HG03045 (cell line): Measurements from ENCODE around the gene LRMDA.

Source experiments
- ATAC-seq: cut with Tn5 transposase; IDR thresholded peaks from one replicate; pipeline ENCODE4 v1.9.1; 2021; ENCODE audit warnings: mild to moderate bottlenecking, moderate library complexity; ENCODE audit not compliant: unreplicated experiment

LRMDA gene

GRCh38 chr10:76265441-76266113 lies 834.2 kb downstream of the LRMDA start:
- no peak for ATAC-seq

DNA sequence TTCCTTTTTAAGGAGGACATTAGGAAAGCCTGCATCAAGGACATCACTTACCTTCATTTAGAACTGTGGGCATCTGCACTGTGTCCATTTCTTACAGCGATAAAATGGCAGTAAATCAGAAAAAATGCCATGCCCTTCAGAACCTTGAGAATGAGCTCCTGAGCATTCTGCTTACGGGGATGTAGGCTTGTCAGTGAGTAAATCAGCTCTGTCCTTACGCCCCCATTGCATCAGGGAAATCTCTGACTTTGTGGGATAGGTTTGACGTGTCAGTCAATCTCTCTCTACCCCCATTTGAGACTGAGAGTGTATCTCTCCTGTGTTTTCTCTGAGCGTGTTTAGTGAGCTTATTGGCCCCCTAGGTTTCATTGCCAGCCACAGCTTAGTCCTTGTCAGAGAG lies 837.1 kb downstream of the LRMDA start:
- ATAC-seq, result no peak

DNA sequence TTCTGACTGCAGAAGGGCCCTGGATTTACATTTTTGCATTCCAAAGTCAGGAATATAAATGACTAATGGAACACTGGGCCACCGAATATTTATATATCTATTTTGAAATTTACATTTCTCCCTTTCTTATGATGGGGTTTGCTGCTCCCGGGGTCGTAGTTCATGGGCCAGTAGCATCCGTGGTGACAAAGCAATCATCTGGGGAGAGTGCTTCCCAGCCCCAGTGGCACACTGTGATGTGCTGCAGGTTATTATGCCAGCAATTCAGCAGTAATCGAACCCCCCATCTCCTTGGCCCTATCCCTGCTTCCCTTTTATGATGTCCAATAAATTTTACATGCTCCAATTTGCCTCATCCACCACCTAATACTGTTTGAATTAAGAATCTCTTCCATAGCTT lies 837.5 kb downstream of the LRMDA start:
- ATAC-seq, result no peak

GRCh38 chr10:76270464-76270863 lies 839.0 kb downstream of the LRMDA start:
- no peak for ATAC-seq

DNA sequence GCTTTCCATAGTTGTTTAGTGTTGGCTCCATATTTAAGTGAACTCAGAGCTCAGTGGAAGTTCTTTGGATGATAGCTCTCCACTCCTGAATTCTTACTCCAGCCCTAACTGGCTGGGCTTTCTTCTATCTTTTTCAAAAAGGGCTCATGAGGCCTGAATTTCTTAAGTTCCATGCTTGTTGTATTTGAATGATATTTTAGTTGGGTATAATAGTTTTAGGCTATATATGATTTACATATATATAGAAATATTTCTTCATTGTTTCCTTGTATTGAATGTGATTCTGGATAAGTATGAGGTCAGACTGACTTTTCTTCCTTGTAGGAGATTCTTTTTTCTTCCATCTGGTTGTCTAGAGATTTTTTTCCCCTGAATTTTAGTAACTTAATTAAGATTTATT lies 843.5 kb downstream of the LRMDA start:
- no peak for ATAC-seq

GRCh38 chr10:76278811-76279460 lies 847.5 kb downstream of the LRMDA start:
- no peak for ATAC-seq

DNA sequence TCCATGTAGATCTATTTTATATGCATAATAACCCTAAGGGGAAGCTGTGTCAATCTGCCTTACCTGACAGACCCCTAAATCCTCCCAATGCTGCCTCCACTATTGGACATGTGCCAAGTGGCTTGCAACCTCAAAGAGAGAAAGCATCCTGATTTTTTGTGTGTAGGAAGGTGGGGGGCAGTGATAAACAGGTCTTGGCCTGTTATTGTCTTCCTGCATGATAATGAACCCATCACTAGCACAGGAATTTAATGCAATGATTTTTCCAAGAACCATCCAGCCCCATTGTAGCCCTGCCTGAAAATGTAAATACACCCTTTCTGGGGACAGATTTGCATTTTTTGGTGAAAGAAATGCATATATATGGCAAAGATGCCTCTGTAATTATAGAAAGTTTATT lies 850.2 kb downstream of the LRMDA start:
- ATAC-seq, result no peak

GRCh38 chr10:76282061-76283025 lies 850.9 kb downstream of the LRMDA start:
- ATAC-seq, result no peak

DNA sequence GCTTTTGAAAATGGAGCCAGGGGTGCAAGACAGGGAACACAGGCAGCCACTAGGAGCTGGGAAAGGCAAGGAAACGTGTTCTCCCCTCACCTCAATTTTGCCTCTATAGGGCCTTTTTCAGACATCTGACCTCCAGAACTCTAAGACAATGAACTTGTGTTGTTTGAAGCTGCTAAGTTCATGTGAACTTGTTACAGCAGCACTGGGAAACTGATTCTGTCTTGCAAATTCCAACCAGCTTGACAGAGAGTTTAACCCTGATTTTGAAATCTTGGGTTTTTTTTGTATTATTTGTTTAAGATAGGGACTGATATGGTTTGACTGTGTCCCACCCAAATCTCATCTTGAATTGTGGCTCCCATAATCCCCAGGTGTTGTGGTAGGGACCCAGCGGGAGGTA lies 852.9 kb downstream of the LRMDA start:
- no peak for ATAC-seq

GRCh38 chr10:76285012-76285411 lies 853.6 kb downstream of the LRMDA start:
- ATAC-seq, result no peak

DNA sequence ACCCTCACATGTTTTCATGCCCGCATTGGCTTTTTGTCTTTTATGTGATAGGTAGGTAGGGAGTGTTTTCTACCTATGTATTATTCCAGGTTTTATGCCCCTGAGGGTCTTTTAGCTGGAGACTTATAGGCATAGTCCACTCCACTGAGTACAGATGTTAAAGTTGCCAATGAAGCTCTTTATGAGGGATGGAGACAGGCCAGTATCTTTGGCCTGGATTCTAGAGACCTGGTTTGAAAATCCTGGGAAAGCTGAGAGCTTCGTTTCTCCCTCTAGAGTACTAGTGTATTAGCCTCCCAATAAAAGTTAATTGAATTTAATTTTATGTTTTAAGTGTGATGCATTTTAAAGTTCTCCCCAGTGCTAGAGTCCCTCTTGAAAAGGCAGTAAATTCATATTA lies 854.1 kb downstream of the LRMDA start:
- no peak for ATAC-seq

DNA sequence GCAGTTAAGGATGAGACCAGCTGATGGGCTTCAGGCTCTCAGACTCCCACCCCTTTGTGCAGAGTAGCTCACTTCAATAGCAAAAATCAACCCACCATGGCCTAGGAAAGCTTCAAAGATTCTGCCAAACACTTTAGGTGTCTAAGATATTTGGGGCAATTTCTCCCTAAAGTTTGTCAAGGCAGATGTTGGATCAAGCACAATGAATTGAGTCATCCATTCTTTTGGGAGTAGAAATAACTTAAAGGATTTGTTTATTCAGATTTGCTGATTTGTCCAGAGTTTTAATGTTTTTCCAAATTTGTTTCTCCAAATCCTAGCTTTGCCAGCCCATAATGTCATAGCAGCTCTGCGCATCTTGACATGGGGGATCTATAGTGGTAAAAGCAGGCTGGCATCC lies 855.1 kb downstream of the LRMDA start:
- no peak for ATAC-seq

- ATAC-seq, result no peak
Measured at GRCh38 chr10:76287856-76288255, 856.4 kb downstream of the LRMDA start.

GRCh38 chr10:76291175-76291574 lies 859.8 kb downstream of the LRMDA start:
- no peak for ATAC-seq

DNA sequence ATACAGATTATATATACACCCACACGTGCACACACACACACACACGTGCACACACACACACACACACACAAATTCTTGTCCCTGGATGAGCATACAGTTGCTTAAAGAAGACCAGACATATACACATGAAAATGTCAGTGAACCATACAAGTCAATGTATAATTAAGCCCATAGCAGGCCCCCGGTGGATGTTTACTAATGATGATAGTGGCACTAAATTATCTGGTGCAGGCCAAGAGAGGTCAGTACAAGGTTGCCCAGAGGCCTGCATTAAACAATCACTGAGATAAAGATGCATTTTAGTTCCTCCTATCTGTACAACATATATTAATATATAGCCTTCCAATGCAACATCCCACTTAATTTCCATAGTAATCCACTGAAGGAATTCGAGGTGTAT lies 860.5 kb downstream of the LRMDA start:
- no peak for ATAC-seq

- ATAC-seq, result no peak
Measured at GRCh38 chr10:76296957-76297356, 865.5 kb downstream of the LRMDA start.

- ATAC-seq, result no peak
Measured at GRCh38 chr10:76297358-76297757, 865.9 kb downstream of the LRMDA start.

DNA sequence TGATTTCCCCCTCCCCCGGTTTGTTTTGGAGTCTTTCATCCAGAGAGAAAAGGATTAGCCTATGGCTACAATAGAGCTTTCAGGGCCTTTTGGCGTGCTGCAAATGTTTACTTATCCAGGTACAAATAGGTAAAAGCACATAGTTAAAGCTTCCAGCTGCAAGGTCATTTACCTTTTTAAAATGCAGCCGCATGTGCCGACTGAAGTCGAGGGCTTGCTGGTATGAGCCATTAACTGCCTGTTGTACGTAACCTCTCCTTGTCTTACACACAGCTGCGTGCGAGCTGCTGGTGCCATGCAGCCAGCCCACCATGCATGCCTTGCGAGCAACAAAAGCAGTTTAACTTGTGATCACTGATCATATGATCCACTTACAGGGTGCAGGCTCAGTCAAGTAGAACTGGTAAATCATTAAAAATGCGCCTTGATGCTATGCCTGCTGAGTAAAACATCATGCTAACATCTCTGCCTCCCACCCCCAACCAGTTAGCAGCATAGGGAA lies 866.4 kb downstream of the LRMDA start:
- ATAC-seq, result no peak

- ATAC-seq, result no peak
Measured at GRCh38 chr10:76298329-76298728, 866.9 kb downstream of the LRMDA start.

GRCh38 chr10:76299501-76299900 lies 868.1 kb downstream of the LRMDA start:
- no peak for ATAC-seq

DNA sequence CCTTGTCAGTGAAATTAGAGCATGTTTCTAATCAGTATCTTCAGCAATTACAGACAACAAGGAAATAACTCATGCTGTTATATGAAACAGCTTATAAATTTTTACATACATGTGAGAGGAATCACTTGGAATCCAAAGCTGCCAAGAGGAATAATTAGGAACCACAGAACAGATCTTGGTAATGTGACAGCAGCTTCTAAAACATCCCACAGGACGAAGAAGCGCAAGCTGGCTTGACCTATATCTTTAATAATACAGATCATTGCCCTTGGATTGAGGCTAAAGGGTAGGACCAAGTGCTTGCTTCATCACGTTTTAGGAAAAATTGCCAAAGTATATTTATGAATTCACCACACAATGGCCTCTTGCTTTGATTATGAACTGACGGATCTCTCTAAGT lies 869.8 kb downstream of the LRMDA start:
- no peak for ATAC-seq

GRCh38 chr10:76301950-76302349 lies 870.5 kb downstream of the LRMDA start:
- no peak for ATAC-seq
